MCF 10A (cell line): ENCODE measurements around the gene ARFGEF3. TPM values are rescaled to one million over a fixed set of nuclear protein-coding genes. Genes with fewer than 3 reads are reported as not detected.

Source experiments
- BruUV-seq: library from RNA; stranded (reverse); fragments of 400-500 nt; replicated peaks from 2 replicates; lab custom pipeline; 2021; lab: Mats Ljungman, UMichigan
- CTCF ChIA-PET: fragments of 300-600 bp; sonication (Branson Sonifier 250); formaldehyde crosslinking; extraction: SDS; loops from one replicate; lab custom pipeline; 2021; ENCODE audit warnings: antibody characterized with exemption, inconsistent platforms; lab: Yijun Ruan, JAX
- POLR2A ChIA-PET: fragments of 300-600, 350-650 bp; sonication (Branson Sonifier 250); formaldehyde crosslinking; extraction: SDS; loops from one replicate; lab custom pipeline; 2020; ENCODE audit warnings: antibody characterized with exemption, inconsistent platforms; lab: Yijun Ruan, JAX
- DNase-seq: peaks from one replicate; pipeline ENCODE4 v3.0.0-alpha.2; 2018; ENCODE audit not compliant: unreplicated experiment
- H3K27ac Mint-ChIP-seq: one replicate; pipeline ENCODE4 v1.8.0; 2022; ENCODE audit warnings: mild to moderate bottlenecking, low read depth, mixed read lengths; ENCODE audit not compliant: unreplicated experiment
- H3K27me3 Mint-ChIP-seq: one replicate; pipeline ENCODE4 v1.8.0; 2022; ENCODE audit warnings: mixed read lengths; ENCODE audit not compliant: insufficient read depth, unreplicated experiment
- H3K36me3 Mint-ChIP-seq: one replicate; pipeline ENCODE4 v1.8.0; 2022; ENCODE audit warnings: mild to moderate bottlenecking, moderate library complexity, mixed read lengths; ENCODE audit not compliant: insufficient read depth, unreplicated experiment
- H3K4me1 Mint-ChIP-seq: one replicate; pipeline ENCODE4 v1.8.0; 2022; ENCODE audit warnings: mixed read lengths; ENCODE audit not compliant: insufficient read depth, unreplicated experiment
- H3K4me3 Mint-ChIP-seq: one replicate; pipeline ENCODE4 v1.8.0; 2022; ENCODE audit warnings: mild to moderate bottlenecking, moderate library complexity, mixed read lengths; ENCODE audit not compliant: unreplicated experiment
- H3K9me3 Mint-ChIP-seq: one replicate; pipeline ENCODE4 v1.8.0; 2022; ENCODE audit warnings: mixed read lengths; ENCODE audit not compliant: unreplicated experiment
- CTCF ChIP-seq: fragments of 200-600 bp; IDR thresholded peaks from one replicate; pipeline ENCODE4 v1.8.0; 2022; ENCODE audit warnings: antibody characterized with exemption, mild to moderate bottlenecking; ENCODE audit not compliant: unreplicated experiment
- intact Hi-C: fragments of 100-400 bp; cut with micrococcal nuclease; formaldehyde crosslinking; loops from 2 replicates; pipeline ENCODE4 v1.14.1; 2022
- total RNA-seq: library from RNA; stranded (reverse); gene quantifications from 2 replicates; pipeline ENCODE4 v1.2.3, GENCODE V29; 2022

The ARFGEF3 gene
- total RNA-seq, 1 experiment from 2014 or later = 3.4 TPM

- H3K27ac Mint-ChIP-seq = no peak overlapping the region
- intact Hi-C loops = no loop called here
- no peak overlapping the region for H3K4me3 Mint-ChIP-seq
- no TSS peak for BruUV-seq
- ChIA-PET POLR2A (no interaction called here), CTCF (interaction anchor here (0.6 kb wide), 1 partner anchor 271 kb away, joined by 3 read pairs; no protein-coding TSS in a partner anchor)
- no peaks in the 10 kb centered on the region for H3K9me3 Mint-ChIP-seq
- no peaks in the 10 kb centered on the region for H3K36me3 Mint-ChIP-seq
- no peak for TF ChIP-seq CTCF
- DNase-seq = no peak
- H3K4me1 Mint-ChIP-seq = no peaks in the 10 kb centered on the region
- H3K27me3 Mint-ChIP-seq = no peaks in the 10 kb centered on the region
Observed at GRCh38 chr6:138266095-138266494, 104.4 kb downstream of the ARFGEF3 start.

GRCh38 chr6:138267971-138268895 lies 106.5 kb downstream of the ARFGEF3 start:
- intact Hi-C loops = no loop called here
- H3K4me1 Mint-ChIP-seq = no peaks in the 10 kb centered on the region
- BruUV-seq = no TSS peak
- no peak overlapping the region for H3K4me3 Mint-ChIP-seq
- no peaks in the 10 kb centered on the region for H3K9me3 Mint-ChIP-seq
- ChIA-PET CTCF (no interaction called here), POLR2A (no interaction called here)
- DNase-seq = no peak
- no peak overlapping the region for H3K27ac Mint-ChIP-seq
- no peak for TF ChIP-seq CTCF
- no peaks in the 10 kb centered on the region for H3K36me3 Mint-ChIP-seq
- no peaks in the 10 kb centered on the region for H3K27me3 Mint-ChIP-seq

DNA sequence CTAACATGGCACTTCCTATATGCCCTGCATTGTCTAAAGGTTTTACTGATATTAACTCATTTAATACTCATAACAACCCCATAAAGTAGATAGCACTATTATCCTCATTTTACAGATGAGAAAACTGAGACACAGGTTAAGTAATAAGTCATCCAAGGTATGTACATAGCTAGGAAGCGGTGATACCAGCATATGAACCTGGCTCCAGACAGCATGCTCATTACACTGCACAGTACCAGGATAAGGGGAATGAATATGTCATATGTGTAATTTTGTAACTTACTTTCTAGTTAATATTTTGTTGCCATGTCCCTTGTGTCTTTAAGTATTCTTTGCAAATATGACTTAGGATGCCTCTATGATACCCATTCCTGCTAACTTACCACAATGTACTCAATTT lies 109.7 kb downstream of the ARFGEF3 start:
- ChIA-PET CTCF (interaction anchor here (1.2 kb wide), 1 partner anchor 156 kb away, joined by 4 read pairs; no protein-coding TSS in a partner anchor), POLR2A (interaction anchor here (0.6 kb wide), 1 partner anchor 61 kb away, joined by 4 read pairs; no protein-coding TSS in a partner anchor)
- H3K27ac Mint-ChIP-seq = no peak overlapping the region
- intact Hi-C loops = no loop called here
- H3K4me3 Mint-ChIP-seq = no peak overlapping the region
- H3K4me1 Mint-ChIP-seq = no peaks in the 10 kb centered on the region
- H3K27me3 Mint-ChIP-seq = no peaks in the 10 kb centered on the region
- no peak for DNase-seq
- H3K36me3 Mint-ChIP-seq = no peaks in the 10 kb centered on the region
- no peaks in the 10 kb centered on the region for H3K9me3 Mint-ChIP-seq
- no peak for TF ChIP-seq CTCF
- no TSS peak for BruUV-seq

DNA sequence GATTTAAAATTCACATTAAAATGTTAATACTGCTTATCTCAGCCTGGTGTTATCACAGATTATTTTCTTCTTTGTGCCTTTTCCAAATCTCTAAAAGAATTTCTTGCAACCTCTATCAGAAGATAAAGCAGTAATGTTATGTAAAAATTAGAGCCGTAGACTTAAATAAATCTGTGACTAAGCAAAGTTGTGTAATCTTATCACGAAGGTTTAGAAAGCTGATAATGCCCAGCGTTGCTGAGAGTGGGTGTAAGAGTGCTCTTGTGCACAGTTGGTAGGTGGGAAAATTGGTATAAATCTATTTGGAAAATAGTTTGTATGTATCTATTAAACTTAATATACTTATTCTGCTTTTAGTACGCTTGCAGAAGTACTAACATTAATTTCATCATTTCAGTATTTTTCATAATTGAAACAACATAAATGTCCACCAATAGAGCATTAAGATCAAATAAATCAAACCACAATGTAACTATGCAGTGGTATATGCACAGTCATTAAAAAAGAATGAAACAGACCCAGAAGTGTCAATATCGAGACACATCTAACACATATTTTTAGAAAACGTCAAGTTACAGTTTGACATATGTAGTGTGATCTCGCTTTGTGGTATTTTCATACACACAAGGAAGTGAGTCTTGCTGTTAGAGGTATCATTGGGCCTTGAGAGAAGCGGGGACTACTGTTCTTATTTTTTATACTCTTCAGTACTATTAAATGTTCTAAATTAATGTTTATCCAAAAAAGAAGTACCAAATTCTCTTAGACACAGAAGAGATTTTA lies 111.0 kb downstream of the ARFGEF3 start:
- no peak for TF ChIP-seq CTCF
- Mint-ChIP-seq H3K36me3 (no peaks in the 10 kb centered on the region), H3K4me3 (no peak overlapping the region), H3K4me1 (no peaks in the 10 kb centered on the region), H3K9me3 (no peaks in the 10 kb centered on the region), H3K27me3 (no peaks in the 10 kb centered on the region), H3K27ac (no peak overlapping the region)
- ChIA-PET POLR2A (interaction anchor here (0.7 kb wide), 1 partner anchor 47 kb away, joined by 3 read pairs; no protein-coding TSS in a partner anchor), CTCF (no interaction called here)
- intact Hi-C loops = no loop called here
- BruUV-seq = no TSS peak
- DNase-seq = peak; percentile 4
